ENCODE data around the gene SUMO3. TPM values are rescaled to one million over a fixed set of nuclear protein-coding genes. Genes with fewer than 3 reads are reported as not detected.
A peak's percentile ranks its signal among the peaks of the same experiment; 100 is the strongest.

SUMO3 gene
- total RNA-seq, 1 experiment from 2014 or later, result 82.9 TPM

- no peak for DNase-seq
- no peak overlapping the region for H2BK15ac ChIP-seq (ENCODE audit: low read depth, low read length)
- H3K4me1 ChIP-seq (ENCODE audit: insufficient read depth, low read length), result no peaks in the 10 kb centered on the region
- no peak overlapping the region for H3K27ac ChIP-seq (ENCODE audit: insufficient read length, low read depth, low read length)
- no peaks in the 10 kb centered on the region; the same call in 1 of the 2 replicates for H3K27me3 ChIP-seq (ENCODE audit: insufficient read depth, low read length)
- H3K27ac Mint-ChIP-seq, result no peak overlapping the region
- no peak overlapping the region for H3K9ac ChIP-seq (ENCODE audit: extremely low read depth, insufficient read length, low read length)
- H3K4me2 ChIP-seq (ENCODE audit: insufficient read depth, insufficient read length, low read length), result no peak overlapping the region
- no peak overlapping the region for H4K91ac ChIP-seq (ENCODE audit: insufficient read length, low read depth, low read length)
- H3K27me3 Mint-ChIP-seq (ENCODE audit: low read depth), result peaks cover 32% of the 10 kb centered on the region
- no peak overlapping the region for H3K4ac ChIP-seq (ENCODE audit: low read depth, low read length)
- H3K79me2 ChIP-seq (ENCODE audit: insufficient read depth, low read length), result no peaks in the 10 kb centered on the region; the same call in 1 of the 2 replicates
- no peak overlapping the region for H2BK20ac ChIP-seq (ENCODE audit: low read depth, low read length, poor library complexity, severe bottlenecking)
- no peak overlapping the region for H3K56ac ChIP-seq (ENCODE audit: insufficient read length, low read depth, low read length)
- TF ChIP-seq CTCF (conservative IDR thresholded peaks at IDR 0.05), result no peak
- no peak overlapping the region for H2AFZ ChIP-seq (ENCODE audit: low read length)
- H3K23ac ChIP-seq (ENCODE audit: insufficient read length, low read depth, low read length), result no peak overlapping the region
- H3K36me3 Mint-ChIP-seq (ENCODE audit: insufficient read depth in 1 of 3, low read depth in 3 of 3), result peaks cover 15 to 33% (median 19%) of the 10 kb centered on the region in 3 experiments
- peak overlapping the region; percentile 52 to 71 for H3K4me3 Mint-ChIP-seq
- H4K5ac ChIP-seq (ENCODE audit: insufficient read length, low read depth, low read length), result no peak overlapping the region
- no peak overlapping the region for H2BK120ac ChIP-seq (ENCODE audit: low read depth, low read length, poor library complexity, severe bottlenecking)
- no peaks in the 10 kb centered on the region for H4K20me1 ChIP-seq (ENCODE audit: control insufficient read depth, insufficient read depth, insufficient read length)
- H3K4me1 Mint-ChIP-seq, result peaks cover 11 to 17% of the 10 kb centered on the region in 2 experiments
- peaks cover 8% of the 10 kb centered on the region for H3K23me2 ChIP-seq (ENCODE audit: insufficient read length, low read depth, low read length, poor library complexity, severe bottlenecking)
- H3K18ac ChIP-seq (ENCODE audit: insufficient read length, low read depth, low read length), result no peak overlapping the region
- H3K9me3 Mint-ChIP-seq, result peaks cover 46 to 49% of the 10 kb centered on the region in 2 experiments
- no peak overlapping the region for H2BK12ac ChIP-seq (ENCODE audit: insufficient read length, low read depth, low read length)
- no peak overlapping the region for H3T11ph ChIP-seq (ENCODE audit: low read length)
- H2BK5ac ChIP-seq (ENCODE audit: insufficient read length, low read length), result no peak overlapping the region
- H2AK5ac ChIP-seq (ENCODE audit: insufficient read length, low read length), result no peak overlapping the region
- WGBS (ENCODE audit: extremely low coverage, insufficient read length, low lambda C conversion rate), result no CpG with 5 or more reads among the region's 33 CpGs
- H4K8ac ChIP-seq (replicated peaks; ENCODE audit: insufficient read length, low read depth, low read length), result no peak overlapping the region
- H3K9me3 ChIP-seq (ENCODE audit: control insufficient read depth, low read depth, low read length), result peaks cover 25% of the 10 kb centered on the region
- H3K79me1 ChIP-seq (ENCODE audit: insufficient read depth, low read depth, low read length, poor library complexity, severe bottlenecking), result no peaks in the 10 kb centered on the region
- H3K14ac ChIP-seq (ENCODE audit: insufficient read depth, low read length), result no peak overlapping the region
These were observed 1.7 kb upstream of the SUMO3 start for GRCh38 chr21:44819283-44820243.
